ENCODE results near the gene CDKL4. TPM values are rescaled to one million over a fixed set of nuclear protein-coding genes. Genes with fewer than 3 reads are reported as not detected.
"Not testable (repeated sequence)": the region's sequence is repeated elsewhere in the genome, so short reads cannot be mapped to it uniquely, and the experiment has no call there.

Gene CDKL4
- total and polyA plus RNA-seq, 11 donors, result 0.11 to 1.1 (median 0.67) TPM; not detected in 4

- Histone ChIP-seq H3K4me3 (no peak overlapping the region), H3K36me3 (no peaks in the 10 kb centered on the region), H3K27me3 (no peaks in the 10 kb centered on the region), H3K27ac (no peak overlapping the region), H3K4me1 (no peaks in the 10 kb centered on the region), H3K9me3 (no peaks in the 10 kb centered on the region)
- no peak for DNase-seq
- intact Hi-C loops (cut with DNase I), result no loop called here
- no peak for TF ChIP-seq POLR2A (IDR thresholded peaks at IDR 0.05)
- no peak for TF ChIP-seq CTCF (IDR thresholded peaks at IDR 0.05)
- no peak for ATAC-seq
- 88 to 94% (median 92%) methylated on average over 4 of the region's 4 CpGs for whole genome bisulfite sequencing, 4 donors
Measured at GRCh38 chr2:39178756-39179155, 65.0 kb downstream of the CDKL4 start.

GRCh38 chr2:39176997-39177396 lies 66.8 kb downstream of the CDKL4 start:
- Histone ChIP-seq H3K36me3 (no peaks in the 10 kb centered on the region), H3K27me3 (no peaks in the 10 kb centered on the region), H3K27ac (no peak overlapping the region), H3K9me3 (no peaks in the 10 kb centered on the region), H3K4me1 (no peaks in the 10 kb centered on the region), H3K4me3 (no peak overlapping the region)
- no peak for ATAC-seq
- 63 to 88% (median 72%) methylated on average over 4 of the region's 4 CpGs for WGBS, 4 donors
- intact Hi-C loops (cut with DNase I), result no loop called here
- DNase-seq, result no peak
- no peak for TF ChIP-seq CTCF (IDR thresholded peaks at IDR 0.05)
- no peak for TF ChIP-seq POLR2A (IDR thresholded peaks at IDR 0.05)

GRCh38 chr2:39175026-39175812 lies 68.6 kb downstream of the CDKL4 start:
- DNase-seq (no peak), ATAC-seq (no peak)
- no peak for TF ChIP-seq POLR2A (IDR thresholded peaks at IDR 0.05)
- no peak for TF ChIP-seq CTCF (IDR thresholded peaks at IDR 0.05)
- Histone ChIP-seq H3K27ac (no peak overlapping the region), H3K4me3 (no peak overlapping the region), H3K9me3 (no peaks in the 10 kb centered on the region), H3K36me3 (no peaks in the 10 kb centered on the region), H3K4me1 (no peaks in the 10 kb centered on the region), H3K27me3 (no peaks in the 10 kb centered on the region)
- intact Hi-C loops (cut with DNase I), result no loop called here
- WGBS, 4 donors, result 69 to 73% (median 71%) methylated on average over 5 of the region's 5 CpGs

DNA sequence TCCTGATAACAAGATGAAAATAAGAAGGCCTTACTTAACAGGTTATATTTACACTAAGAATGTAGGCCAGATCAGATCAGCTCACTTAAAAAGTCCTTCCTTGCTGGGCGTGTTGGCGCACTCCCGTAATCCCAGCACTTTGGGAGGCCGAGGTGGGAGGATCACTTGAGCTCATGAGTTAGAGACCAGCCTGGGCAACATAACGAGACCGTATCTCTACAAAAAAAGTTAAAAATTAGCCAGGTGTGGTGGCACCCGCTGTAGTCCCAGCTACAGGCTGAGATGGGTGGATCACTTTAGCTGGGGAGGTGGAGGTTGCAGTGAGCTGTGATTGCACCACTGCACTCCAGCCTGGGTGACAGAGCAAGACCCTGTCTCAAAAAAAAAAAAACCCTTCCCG lies 69.7 kb downstream of the CDKL4 start:
- no peak for TF ChIP-seq POLR2A (IDR thresholded peaks at IDR 0.05)
- no peak for TF ChIP-seq CTCF (IDR thresholded peaks at IDR 0.05)
- intact Hi-C loops (cut with DNase I), result no loop called here
- Histone ChIP-seq H3K36me3 (no peaks in the 10 kb centered on the region), H3K9me3 (no peaks in the 10 kb centered on the region), H3K4me1 (no peaks in the 10 kb centered on the region), H3K4me3 (no peak overlapping the region), H3K27ac (no peak overlapping the region), H3K27me3 (no peaks in the 10 kb centered on the region)
- ATAC-seq, result no peak
- 93 to 98% (median 96%) methylated on average over 8 of the region's 8 CpGs for WGBS, 4 donors
- no peak for DNase-seq

DNA sequence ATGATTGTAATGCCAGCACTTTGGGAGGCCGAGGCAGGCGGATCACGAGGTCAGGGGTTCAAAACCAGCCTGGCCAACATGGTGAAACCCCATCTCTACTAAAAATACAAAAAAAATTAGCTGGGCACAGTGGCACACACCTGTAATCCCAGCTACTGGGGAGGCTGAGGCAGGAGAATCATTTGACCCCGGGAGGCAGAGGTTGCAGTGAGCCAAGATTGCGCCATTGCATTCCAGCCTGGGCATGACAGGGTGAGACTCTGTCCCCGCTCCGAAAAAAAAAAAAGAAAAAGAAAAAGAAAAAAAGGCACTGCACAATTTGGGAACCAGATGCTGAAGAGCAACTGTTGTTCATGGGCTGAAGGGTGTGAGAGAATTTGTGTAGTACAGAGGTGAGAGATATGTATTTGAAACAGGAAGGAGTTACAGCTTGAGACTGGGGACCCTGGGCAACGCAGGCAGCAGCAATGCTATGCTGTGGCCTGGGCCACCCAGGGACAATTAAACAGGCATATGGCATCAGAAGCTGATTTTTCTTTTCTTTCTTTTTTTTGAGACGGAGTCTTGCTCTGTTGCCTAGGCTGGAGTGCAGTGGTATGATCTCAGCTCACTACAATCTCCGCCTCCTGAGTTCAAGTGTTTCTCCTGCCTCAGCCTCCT lies 71.6 kb downstream of the CDKL4 start:
- H3K4me1 ChIP-seq, ATAC-seq: not testable (repeated sequence)

More for the DNA sequence above, 71.6 kb downstream of the CDKL4 start:
- H3K4me3 ChIP-seq; H3K27ac ChIP-seq; H3K9me3 ChIP-seq; H3K27me3 ChIP-seq; H3K36me3 ChIP-seq; intact Hi-C loops (cut with DNase I); DNase-seq: not testable (repeated sequence)
- 94 to 96% (median 94%) methylated on average over 10 of the region's 10 CpGs for WGBS, 4 donors
